GM18519 (cell line): ENCODE data around the gene ATP2B3.
"Not testable (repeated sequence)": the region's sequence is repeated elsewhere in the genome, so short reads cannot be mapped to it uniquely, and the experiment has no call there.

Experiments
- ATAC-seq: cut with Tn5 transposase; IDR thresholded peaks from one replicate; pipeline ENCODE4 v1.9.1; 2021; ENCODE audit warnings: mild to moderate bottlenecking, moderate library complexity; ENCODE audit not compliant: unreplicated experiment, low FRiP score

The ATP2B3 gene

GRCh38 chrX:153592091-153592833, 74.8 kb downstream of the ATP2B3 start:
- no peak for ATAC-seq

DNA sequence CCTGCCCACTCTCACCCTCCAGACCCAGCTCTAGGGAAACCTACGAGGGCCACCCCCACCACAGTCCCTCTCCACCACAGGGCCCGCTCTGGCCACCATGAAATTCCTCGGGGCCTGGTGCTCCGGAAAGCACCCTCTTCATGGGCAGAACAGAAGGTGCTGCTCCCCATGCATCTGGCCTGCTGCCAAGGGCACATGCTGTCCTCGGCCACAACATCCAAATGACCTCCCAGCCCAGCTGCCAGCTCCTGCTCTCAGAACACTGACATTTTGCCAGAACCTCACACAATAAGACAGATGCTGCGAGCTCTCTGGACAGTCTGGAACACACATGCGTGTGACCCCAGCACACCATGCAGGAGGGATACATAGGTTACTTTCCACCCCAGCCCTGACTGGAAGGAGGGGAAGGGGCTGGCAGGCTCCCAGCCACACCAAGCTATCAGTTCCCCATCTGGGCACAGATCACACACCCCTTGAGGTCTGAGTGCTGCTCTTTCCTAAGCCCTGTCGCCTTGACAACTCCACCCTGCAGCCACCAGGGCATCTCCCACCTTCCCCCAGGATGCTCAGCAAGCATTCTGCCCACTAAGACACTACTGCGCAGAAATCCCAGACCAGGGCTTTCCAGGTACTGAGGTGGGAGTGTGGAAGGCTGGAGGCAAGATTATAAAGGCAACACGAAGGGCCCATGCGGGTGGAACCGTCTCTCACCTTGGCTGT, 75.7 kb downstream of the ATP2B3 start:
- ATAC-seq: no peak

- ATAC-seq: no peak
Observed at GRCh38 chrX:153593811-153594500, 76.5 kb downstream of the ATP2B3 start.

GRCh38 chrX:153595387-153595786, 77.9 kb downstream of the ATP2B3 start:
- ATAC-seq: no peak

DNA sequence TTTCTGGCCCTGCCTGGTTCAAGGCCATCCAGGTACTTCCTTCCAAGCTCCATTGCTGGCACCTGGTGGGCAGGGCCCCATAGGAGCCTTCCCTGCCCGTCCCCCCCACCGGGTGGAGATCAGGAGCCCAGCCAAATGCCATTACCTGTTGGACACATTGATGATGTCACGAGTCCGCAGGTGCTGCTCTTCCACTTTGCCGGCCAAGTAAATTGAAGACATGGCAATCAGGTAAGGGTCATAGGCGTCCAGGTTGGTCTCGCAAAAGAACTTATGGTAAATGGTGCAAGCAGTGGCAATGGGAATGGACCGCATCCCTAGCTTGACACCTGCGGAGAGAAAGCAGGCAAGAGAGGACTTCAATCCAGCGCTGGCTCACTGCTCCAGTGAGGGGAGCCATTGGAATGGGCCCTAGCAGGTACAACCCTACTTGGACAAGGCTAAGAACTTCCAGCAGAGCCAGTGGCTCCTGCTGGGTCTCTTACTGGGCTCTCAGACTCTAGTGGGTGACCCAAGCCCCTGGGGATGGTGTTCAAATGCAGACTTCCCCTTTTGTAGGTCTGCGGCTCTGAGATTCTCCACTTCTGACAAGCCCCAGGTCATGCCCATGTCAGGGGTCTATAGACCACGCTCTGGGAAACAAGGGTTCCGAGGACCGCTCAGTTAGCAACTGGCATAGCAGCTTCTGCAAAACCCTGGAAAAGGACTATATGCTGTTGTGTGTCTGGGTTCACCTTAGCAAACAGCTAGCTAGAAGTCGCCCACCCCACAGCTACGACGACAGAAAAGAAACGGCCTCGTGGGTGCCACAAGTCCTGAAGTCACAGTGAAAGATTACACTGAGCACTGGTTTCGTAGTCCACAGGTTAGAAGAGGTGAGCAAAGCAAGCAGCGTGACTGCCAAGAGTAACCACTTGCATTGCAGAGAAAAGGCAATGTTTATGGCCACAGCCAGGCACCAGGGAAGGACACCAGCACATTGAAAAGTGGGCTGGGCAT, 78.7 kb downstream of the ATP2B3 start:
- no peak for ATAC-seq

DNA sequence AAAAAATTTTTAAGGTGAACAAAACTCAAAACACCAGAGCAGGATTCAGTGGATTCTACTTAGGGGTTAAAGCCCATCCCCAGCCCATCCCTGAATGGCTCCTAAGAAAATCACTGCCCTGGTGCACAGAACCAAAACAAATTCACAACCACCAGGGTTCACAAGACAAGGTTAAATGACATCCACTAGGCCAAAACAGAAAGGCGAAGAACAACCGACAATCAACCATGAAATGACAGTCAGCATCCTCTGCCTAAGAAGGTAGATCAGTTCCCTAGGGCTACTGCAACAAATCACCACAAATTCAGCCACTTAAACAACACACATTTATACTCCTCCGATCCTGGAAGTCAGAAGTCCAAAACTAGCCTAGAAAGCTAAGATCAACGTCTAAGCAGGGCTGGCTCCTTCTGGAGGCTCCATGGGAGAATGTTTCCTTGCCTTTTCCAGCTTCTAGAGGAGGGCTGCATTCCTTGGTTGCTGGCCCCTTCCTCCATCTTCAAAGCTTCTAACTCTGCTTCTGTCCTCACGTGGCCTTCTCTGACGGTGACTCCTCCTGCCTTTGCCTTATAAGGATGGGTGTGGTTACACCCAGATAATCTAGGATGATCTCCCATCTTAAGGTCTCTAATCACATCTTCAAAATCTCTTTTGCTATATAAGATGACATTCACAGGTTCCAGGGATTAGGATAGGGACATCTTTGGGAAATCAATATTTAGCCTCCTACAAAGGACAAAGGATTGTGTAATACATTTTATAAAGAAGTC, 79.7 kb downstream of the ATP2B3 start:
- no peak for ATAC-seq

- peak; percentile 38 for ATAC-seq
Observed at GRCh38 chrX:153598541-153599191, 81.2 kb downstream of the ATP2B3 start, which contains the start of gene CCNQ. CCNQ (minus strand) TSS chrX:153599139; CDS start chrX:153599073, 66 bp downstream.

DNA sequence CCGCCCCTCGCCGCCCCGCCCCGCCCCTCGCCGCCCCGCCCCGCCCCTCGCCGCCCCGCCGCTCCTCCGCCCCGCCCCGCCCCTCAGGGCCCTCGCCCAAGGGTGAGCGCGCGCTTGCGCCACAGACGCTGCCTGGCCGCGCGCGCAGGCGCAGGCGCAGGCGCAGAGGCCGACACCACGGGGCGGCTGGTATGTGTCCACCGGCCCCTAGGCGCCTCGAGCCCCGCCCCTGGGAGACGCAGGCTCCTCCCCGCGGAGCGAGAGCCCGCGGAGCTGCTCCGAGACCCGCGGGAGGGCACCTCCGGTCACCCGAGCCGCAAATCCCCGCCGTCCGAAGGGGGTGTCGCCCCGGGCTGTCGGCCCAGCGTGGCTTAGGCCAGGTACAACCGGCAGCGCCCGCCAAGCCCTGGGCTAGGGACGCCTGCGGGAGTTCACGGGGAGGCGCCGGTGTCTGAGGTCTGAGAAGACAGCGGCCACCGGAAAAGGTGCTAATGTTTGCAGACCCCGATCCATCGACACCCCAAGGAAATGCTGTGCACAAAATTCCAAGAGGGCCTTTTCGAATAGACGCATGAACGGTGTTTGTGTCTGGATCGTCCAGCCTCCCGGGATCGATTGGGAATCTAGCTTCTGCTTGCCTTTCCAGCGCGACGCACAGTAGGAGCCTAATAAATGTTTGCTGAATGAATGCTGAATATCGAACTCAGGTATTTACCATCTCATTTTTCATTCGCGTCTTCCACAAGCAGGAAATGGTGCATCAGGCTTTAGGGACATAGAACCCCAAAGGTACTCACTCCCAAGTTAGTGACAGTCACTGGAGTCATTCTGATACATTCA, 82.0 kb downstream of the ATP2B3 start:
- ATAC-seq: peak; percentile 74

GRCh38 chrX:153600032-153600373, 82.6 kb downstream of the ATP2B3 start:
- ATAC-seq: no peak

DNA sequence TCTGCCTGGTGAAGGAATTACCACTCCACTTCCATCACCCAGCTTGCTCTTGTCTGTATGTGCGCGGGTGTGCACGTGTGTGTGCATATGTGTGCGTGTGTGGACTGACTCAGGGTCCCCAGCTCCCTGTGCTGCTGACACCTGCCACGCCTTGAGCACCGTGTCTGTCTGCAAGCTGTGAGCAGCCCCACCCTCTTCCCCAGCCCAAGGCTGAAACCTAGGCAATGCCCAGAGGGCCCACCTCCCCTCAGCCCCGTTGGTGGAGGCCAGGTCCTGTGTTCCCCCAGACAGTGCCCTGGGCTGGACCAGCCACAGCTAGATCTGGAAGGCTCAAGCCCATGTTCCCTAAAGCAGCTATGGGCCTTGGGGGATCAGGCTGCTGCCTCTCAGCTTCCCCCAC, 83.5 kb downstream of the ATP2B3 start:
- no peak for ATAC-seq

- ATAC-seq: no peak
Observed at GRCh38 chrX:153601511-153602110, 84.2 kb downstream of the ATP2B3 start.

GRCh38 chrX:153602601-153603000, 85.2 kb downstream of the ATP2B3 start:
- ATAC-seq: no peak

- no peak for ATAC-seq
Observed at GRCh38 chrX:153603131-153603656, 85.8 kb downstream of the ATP2B3 start.

- not testable (repeated sequence) for ATAC-seq
Observed at GRCh38 chrX:153604666-153605380, 87.4 kb downstream of the ATP2B3 start.

GRCh38 chrX:153606503-153606902, 89.1 kb downstream of the ATP2B3 start:
- ATAC-seq: no peak

GRCh38 chrX:153608376-153608775, 90.9 kb downstream of the ATP2B3 start:
- ATAC-seq: no peak

GRCh38 chrX:153608806-153609205, 91.4 kb downstream of the ATP2B3 start:
- ATAC-seq: no peak
